Right lobe of liver (tissue), 6 donors: Measurements from ENCODE around the gene CARNS1. TPM values are rescaled to one million over a fixed set of nuclear protein-coding genes. Genes with fewer than 3 reads are reported as not detected.

Experiments used
- ATAC-seq, 4 donors: fragments of 200-7000 bp; cut with Tn5 transposase; one replicate each; pipeline ENCODE4 v1.9.1; 2020; ENCODE audit warnings: mild to moderate bottlenecking in 4 of 4, moderate library complexity in 4 of 4
- DNase-seq, 3 donors: peaks; one replicate each; pipeline ENCODE4 v3.0.0-alpha.2; 2020
- H3K27ac ChIP-seq, 3 donors: fragments of 200-600 bp; one replicate each; pipeline ENCODE4 v1.8.0; 2022
- H3K27me3 ChIP-seq, 2 donors: fragments of 200-600 bp; one replicate each; pipeline ENCODE4 v1.8.0; 2022
- H3K36me3 ChIP-seq, 4 donors: fragments of 200-600 bp; sonication (generic) in 1 of 4; one replicate each; pipeline versions ENCODE4 v1.5.1 to v1.8.0; 2017 to 2022; ENCODE audit warnings: control low read depth in 1 of 4
- H3K4me1 ChIP-seq, 4 donors: fragments of 200-600 bp; sonication (generic) in 1 of 4; one replicate each; pipeline versions ENCODE4 v1.5.1 to v1.8.0; 2017 to 2022; ENCODE audit warnings: control low read depth in 1 of 4
- H3K4me3 ChIP-seq, 3 donors: fragments of 200-600 bp; one replicate each; pipeline ENCODE4 v1.8.0; 2022
- H3K9me3 ChIP-seq, 4 donors: fragments of 200-600 bp; sonication (generic) in 1 of 4; one replicate each; pipeline versions ENCODE4 v1.5.1 to v1.8.0; 2017 to 2022; ENCODE audit warnings: control low read depth in 1 of 4
- CTCF ChIP-seq, 4 donors: fragments of 200-600 bp in 3 of 4; fragments of 450-650 bp in 1 of 4; IDR thresholded peaks; one replicate each; pipeline versions ENCODE4 v1.5.1 to v1.8.0; 2016 to 2022; ENCODE audit warnings: antibody characterized with exemption in 4 of 4, mild to moderate bottlenecking in 2 of 4
- POLR2A ChIP-seq: fragments of 450-650 bp; IDR thresholded peaks from one replicate; pipeline ENCODE4 v1.6.1; 2017; ENCODE audit warnings: antibody characterized with exemption, mild to moderate bottlenecking
- WGBS: methylation state at CpG from one replicate; pipeline ENCODE4 v1.1.6; 2018; ENCODE audit warnings: low coverage, low lambda C conversion rate; ENCODE audit not compliant: insufficient coverage; ENCODE audit errors: missing lambda C conversion rate; 5-methylcytosine and 5-hydroxymethylcytosine counted together
- intact Hi-C, 2 donors: fragments of 100-400 bp; cut with DNase I; formaldehyde crosslinking; loops; one replicate each; pipeline versions ENCODE4 v1.11.2 to v1.14.1; 2022
- total RNA-seq, 6 experiments: library from RNA; depleted of rRNA in 2 of 6; stranded (reverse); fragments of >200 nt in 2 of 6; fragmentation: NEBNext Ultra II Directional in 3 of 6; extraction: Animal tissue kit (Norgen Biotek cat#: 25700) in 3 of 6; gene quantifications; one replicate each; pipeline versions ENCODE4 v1.1.0 to v1.2.4, GENCODE V29; 2016 to 2023
- donor health status: DM: no; HTN: yes; CAD: no.
- donor health status: DM: no; HTN: no; CAD: no.
- donor health status: DM: no; HTN: no; CAD: no.
- donor health status: DM: no; HTN: yes; CAD: no.
- donor health status: DM: no; HTN: yes; CAD: no.

Gene CARNS1
- total RNA-seq, 6 experiments from 2014 or later: 0.12 to 0.31 (median 0.22) TPM; not detected in 1

DNA sequence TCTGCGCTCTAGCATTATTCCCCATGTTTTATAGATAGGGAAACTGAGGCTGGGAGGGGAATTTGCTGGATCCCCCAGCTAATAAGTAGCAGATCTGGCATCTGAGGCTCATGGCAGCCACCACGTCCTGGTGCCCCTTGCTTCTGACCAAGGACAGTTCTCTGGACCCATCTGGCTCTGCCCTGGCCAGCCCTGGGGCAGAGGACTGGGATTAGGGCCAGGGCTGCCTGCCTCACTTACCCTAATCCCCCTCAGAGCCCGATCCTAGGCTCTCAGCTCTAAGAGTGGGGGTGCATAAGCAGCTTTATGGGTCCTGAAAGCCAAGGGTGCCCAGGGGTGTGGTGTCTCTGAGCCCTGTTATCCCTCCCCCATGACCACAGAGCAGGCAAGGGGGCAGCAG, 39.6 kb downstream of the CARNS1 start, which contains the start of gene CABP4:
TSS of gene CABP4 (plus strand) at position 301 of the 400 bp plus-strand sequence. CDS start at position 371, 70 bp downstream.
- no peak within 1 kb of the TSS for H3K4me3 ChIP-seq
- TF ChIP-seq CTCF (IDR thresholded peaks at IDR 0.05) (no peak), POLR2A (no peak)
- intact Hi-C loops: no loop called here
- no peaks in the 10 kb centered on the region for H3K36me3 ChIP-seq
- H3K9me3 ChIP-seq: no peaks in the 10 kb centered on the region
- ATAC-seq (no peak), DNase-seq (no peak)
- no CpG with 5 or more reads among the region's 3 CpGs for WGBS
- H3K4me1 ChIP-seq: no peaks in the 10 kb centered on the region
- no peaks in the 10 kb centered on the region for H3K27me3 ChIP-seq
- no peak within 1 kb of the TSS for H3K27ac ChIP-seq

DNA sequence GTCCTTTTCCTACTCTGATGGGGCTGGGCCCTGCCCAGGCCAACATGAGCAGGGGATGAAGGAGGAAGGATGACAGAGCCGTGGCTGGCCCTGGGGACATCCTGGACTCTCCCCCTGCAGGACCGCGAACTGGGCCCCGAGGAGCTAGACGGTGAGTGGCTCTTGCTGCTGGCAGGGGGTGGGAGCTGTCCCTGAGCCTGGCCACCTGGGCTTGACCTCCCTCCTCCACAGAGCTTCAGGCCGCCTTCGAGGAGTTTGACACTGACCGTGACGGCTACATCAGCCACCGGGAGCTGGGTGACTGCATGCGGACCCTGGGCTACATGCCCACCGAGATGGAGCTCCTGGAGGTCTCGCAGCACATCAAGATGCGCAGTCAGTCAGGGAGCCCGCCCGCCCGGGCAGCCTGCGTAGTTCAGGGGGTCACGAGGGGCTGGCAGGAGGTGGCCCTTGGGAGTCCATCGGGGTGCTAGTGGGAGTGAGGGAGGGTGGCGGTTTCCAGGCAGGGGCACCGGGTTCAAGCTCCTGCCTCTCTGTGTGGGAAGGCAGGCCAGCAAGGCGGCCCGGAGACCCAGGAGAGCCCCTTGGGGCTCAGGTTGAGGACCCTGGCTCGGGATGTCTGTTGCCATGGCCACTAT, 40.7 kb downstream of the CARNS1 start:
- WGBS: no CpG with 5 or more reads among the region's 25 CpGs
- Histone ChIP-seq H3K4me3 (no peak overlapping the region), H3K27ac (no peak overlapping the region), H3K36me3 (no peaks in the 10 kb centered on the region), H3K4me1 (no peaks in the 10 kb centered on the region), H3K27me3 (no peaks in the 10 kb centered on the region), H3K9me3 (no peaks in the 10 kb centered on the region)
- intact Hi-C loops: no loop called here
- no peak for TF ChIP-seq POLR2A
- TF ChIP-seq CTCF (IDR thresholded peaks at IDR 0.05): no peak
- DNase-seq (no peak), ATAC-seq (no peak)

- no peak for DNase-seq
- no CpG with 5 or more reads among the region's 12 CpGs for WGBS
- TF ChIP-seq POLR2A (no peak), CTCF (IDR thresholded peaks at IDR 0.05) (no peak)
- Histone ChIP-seq H3K27me3 (no peaks in the 10 kb centered on the region), H3K4me3 (no peak overlapping the region), H3K4me1 (no peaks in the 10 kb centered on the region), H3K9me3 (no peaks in the 10 kb centered on the region), H3K36me3 (no peaks in the 10 kb centered on the region), H3K27ac (no peak overlapping the region)
- no peak for ATAC-seq
- intact Hi-C loops: no loop called here
These were observed 42.0 kb downstream of the CARNS1 start for GRCh38 chr11:67457453-67457852.

- H3K27me3 ChIP-seq: no peaks in the 10 kb centered on the region
- H3K9me3 ChIP-seq: no peaks in the 10 kb centered on the region
- H3K4me1 ChIP-seq: no peaks in the 10 kb centered on the region
- no peak overlapping the region for H3K4me3 ChIP-seq
- no peak for DNase-seq
- ATAC-seq: no peak
- TF ChIP-seq CTCF (IDR thresholded peaks at IDR 0.05) (no peak), POLR2A (no peak)
- no peak overlapping the region for H3K27ac ChIP-seq
- intact Hi-C loops: no loop called here
- WGBS: 100% methylated on average over 1 of the region's 19 CpGs
- H3K36me3 ChIP-seq: no peaks in the 10 kb centered on the region
These were observed 42.8 kb downstream of the CARNS1 start for GRCh38 chr11:67458266-67458665.
